Posterior cingulate gyrus (tissue), 11 donors: Measurements from ENCODE around the gene HCRTR1.
A peak's percentile ranks its signal among the peaks of the same experiment; 100 is the strongest.

Experiments used
- DNase-seq, 10 donors: peaks; one replicate each; pipeline versions ENCODE4 v3.0.0 to v3.0.0-alpha.2; 2020 to 2021; ENCODE audit warnings: mixed read lengths in 3 of 10
- intact Hi-C: fragments of 100-400 bp; cut with DNase I; formaldehyde crosslinking; loops from one replicate; pipeline ENCODE4 v1.15.1; 2023

HCRTR1 gene

DNA sequence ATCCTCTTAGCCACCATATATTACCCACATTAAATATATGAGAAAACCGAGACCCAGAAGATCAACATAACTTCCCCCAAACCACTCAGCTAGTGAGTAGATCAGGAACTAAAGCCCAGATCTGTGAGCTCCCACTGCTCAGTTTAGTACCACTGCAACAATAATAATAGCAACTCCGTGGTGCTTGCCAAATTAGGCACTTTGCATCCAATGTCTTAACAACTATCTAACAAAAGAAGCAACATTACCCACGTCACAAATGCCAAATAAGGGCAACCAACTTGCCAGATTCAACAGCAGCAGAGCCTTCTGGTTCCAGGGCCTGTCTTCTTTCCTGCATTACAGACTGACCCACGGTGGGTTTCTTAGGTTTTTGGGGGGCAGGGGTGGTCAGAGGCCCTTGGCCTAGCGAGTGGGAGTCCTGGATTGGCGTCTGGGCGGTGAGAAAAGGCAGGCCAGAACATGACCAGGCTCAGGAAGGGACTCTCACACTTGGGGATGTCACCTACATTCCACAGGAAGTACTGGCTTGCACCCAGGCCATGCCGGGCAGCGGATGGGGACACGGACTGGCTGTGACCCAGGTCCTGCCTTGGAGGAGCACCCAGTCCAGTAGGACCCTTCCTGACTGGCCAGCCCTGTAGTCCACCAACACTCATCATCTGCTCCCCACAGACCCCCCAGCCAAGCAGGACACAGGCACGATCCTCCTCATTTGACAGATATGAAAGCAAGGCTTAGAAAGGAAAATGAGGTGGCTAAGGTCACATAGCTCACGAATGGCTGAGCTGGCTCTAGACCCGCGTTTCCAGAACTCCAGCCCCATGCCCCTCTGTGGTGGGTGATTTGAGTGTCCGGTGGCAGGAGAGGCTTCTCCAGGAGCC is 4.6 kb downstream of the HCRTR1 start:
- DNase-seq, result peak in 1 of 10 donors; percentile 86
- intact Hi-C loops, result no loop called here

DNA sequence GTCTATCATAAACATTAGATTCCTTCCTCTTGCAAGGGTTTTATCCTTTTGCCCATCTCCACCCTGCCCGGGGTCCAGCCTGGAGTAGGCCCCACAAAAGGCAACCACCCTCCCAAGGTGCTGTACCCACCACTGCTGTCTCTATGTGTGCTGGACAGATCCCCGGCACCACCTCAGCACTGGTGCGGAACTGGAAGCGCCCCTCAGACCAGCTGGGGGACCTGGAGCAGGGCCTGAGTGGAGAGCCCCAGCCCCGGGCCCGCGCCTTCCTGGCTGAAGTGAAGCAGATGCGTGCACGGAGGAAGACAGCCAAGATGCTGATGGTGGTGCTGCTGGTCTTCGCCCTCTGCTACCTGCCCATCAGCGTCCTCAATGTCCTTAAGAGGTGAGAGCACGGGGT is 5.9 kb downstream of the HCRTR1 start:
- intact Hi-C loops, result no loop called here
- DNase-seq, result peak in 1 of 10 donors; percentile 62

DNA sequence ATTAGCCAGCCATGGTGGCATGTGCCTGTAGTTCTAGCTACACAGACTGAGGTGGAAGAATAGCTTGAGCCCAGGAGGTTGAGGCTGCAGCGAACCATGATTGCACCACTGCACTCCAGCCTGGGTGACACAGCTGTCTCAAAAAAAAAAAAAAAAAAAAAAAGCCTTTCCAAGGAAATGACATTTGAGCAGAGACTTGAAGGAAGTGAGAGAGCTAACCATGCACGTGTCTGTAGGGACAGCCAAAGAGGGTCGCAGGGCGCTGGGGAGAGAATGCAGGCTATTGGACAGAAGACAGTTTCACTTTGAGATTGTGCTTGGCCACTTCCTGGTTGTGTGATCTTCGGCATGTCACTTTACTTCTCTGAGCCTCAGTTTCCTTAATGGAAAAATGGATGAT is 6.8 kb downstream of the HCRTR1 start:
- peak in 1 of 10 donors; percentile 43 for DNase-seq
- intact Hi-C loops, result no loop called here

GRCh38 chr1:31624731-31625514 is 7.4 kb downstream of the HCRTR1 start:
- intact Hi-C loops, result no loop called here
- DNase-seq, result peak in 1 of 10 donors; percentile 61

DNA sequence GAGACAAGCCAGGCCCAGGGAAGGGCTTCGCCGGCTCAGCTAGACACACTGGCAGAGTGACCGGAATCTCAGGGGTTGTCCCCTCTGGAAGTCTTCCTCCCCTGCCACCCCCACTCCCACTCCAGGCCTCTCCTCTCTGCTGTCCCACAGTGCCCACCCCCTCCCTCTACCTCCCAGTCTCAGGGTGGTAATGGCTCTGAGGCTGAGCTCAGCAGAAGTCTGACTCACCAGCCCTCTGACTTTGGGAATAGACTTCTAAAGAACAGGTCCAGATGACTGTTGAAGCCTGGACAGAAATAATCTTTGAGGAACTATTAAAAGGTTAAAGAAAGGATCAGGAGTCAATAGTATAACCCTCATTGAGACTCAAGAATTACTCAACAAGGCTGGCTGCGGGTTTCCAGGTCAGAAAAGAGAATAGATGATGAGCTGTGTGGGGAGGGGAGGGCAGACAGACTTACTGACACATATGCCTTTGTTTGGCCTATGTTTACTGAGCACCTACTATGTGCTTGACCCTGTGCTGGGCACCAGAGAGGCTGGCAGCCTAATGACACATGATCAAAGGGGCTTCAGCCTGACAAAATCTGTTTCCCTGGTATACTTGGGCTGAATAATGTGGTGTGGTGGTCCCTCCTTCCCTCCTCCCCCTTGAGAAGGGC is 8.2 kb downstream of the HCRTR1 start:
- intact Hi-C loops, result no loop called here
- DNase-seq, result peak in 1 of 10 donors; percentile 20

- intact Hi-C loops, result no loop called here
- peak in 8 of 10 donors; percentile 41 to 91 (median 59) for DNase-seq
Observed at GRCh38 chr1:31626223-31627207, 9.0 kb downstream of the HCRTR1 start.

- intact Hi-C loops, result no loop called here
- peak in 2 of 10 donors; percentile 63 to 89 for DNase-seq
Observed at GRCh38 chr1:31627301-31627929, 9.9 kb downstream of the HCRTR1 start.

- intact Hi-C loops, result no loop called here
Observed at GRCh38 chr1:31627930-31628559, 10.6 kb downstream of the HCRTR1 start.

GRCh38 chr1:31628931-31629556 is 11.6 kb downstream of the HCRTR1 start:
- intact Hi-C loops, result no loop called here
- DNase-seq, result peak in 1 of 10 donors; percentile 30

More at GRCh38 chr1:31627930-31628559, 10.6 kb downstream of the HCRTR1 start:
- DNase-seq, result peak in 4 of 10 donors; percentile 16 to 84 (median 32)

DNA sequence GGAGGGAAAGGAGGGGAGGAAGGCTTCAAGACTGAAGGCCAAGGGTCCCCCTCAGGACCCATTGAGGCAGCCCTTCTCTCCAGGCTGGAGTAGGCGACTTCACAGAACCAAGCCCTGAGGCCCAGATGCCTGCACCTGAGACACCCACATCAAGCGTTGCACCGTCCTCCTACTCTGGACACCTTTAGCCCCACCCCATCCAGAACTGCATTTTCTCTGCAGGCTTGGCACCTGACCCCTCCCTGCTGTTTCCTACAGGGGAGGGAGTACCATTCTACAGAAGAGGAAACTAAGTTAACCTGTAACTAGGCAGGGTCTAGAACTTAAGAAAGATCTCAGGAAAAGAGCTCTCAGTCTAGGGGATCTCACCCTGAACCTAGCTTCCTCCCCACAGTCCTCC is 15.2 kb downstream of the HCRTR1 start:
- intact Hi-C loops, result no loop called here
- DNase-seq, result peak in 1 of 10 donors; percentile 12

DNA sequence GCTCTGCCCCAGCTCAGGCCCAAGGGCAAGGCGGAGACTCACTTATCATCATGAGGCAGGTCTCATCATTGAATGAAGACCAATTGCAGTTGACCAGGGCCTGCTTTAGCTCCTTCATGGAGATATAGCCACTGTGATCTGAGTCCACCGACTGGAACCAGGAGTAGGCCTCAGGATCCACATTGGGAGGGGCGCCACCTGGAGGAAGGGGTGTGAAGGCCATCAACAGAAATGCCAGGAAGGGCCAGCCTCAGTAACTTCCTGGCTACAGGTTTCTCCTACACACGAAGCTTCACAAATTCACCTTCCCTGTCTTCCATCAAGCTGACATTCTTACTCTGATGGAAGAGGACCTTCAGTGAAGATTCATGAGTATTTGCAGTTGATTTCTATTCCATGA is 15.6 kb downstream of the HCRTR1 start:
- peak in 1 of 10 donors; percentile 57 for DNase-seq
- intact Hi-C loops, result no loop called here

DNA sequence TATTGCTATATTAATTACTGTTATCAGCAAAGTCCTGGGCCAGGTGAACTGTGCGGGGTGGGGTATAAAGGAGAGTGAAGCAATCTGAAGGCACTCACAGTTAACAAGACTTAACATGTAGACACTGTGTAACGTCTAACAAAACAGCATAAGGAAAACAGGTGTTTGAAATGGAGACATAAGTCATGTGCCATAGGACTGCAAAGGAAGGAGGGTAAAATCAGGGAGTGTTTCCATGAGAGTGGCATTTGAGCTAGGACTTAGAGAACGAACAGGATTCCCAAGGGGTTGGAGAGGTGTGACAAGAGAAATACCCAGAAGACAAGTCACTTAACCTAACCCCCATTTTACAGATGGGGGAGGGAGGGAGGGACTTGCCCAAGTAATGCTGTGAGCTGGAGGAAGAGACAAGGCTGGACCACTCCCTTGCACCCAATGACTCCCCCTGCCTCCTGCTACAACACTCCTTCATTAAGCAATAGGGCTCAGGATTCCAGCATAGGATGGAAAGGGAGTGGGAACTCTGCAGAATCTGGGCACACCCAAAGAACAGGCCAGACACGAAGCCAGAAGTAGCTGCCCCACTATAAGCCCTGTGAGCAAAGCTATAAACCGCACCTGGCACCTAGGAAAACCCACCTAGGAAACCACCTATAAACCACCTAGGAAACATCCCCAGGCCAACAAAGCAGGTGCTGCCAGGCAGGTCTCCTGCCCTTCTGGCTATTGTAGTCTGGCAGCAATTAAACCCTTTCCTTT is 20.6 kb downstream of the HCRTR1 start:
- intact Hi-C loops, result no loop called here
- DNase-seq, result peak in 1 of 10 donors; percentile 5

DNA sequence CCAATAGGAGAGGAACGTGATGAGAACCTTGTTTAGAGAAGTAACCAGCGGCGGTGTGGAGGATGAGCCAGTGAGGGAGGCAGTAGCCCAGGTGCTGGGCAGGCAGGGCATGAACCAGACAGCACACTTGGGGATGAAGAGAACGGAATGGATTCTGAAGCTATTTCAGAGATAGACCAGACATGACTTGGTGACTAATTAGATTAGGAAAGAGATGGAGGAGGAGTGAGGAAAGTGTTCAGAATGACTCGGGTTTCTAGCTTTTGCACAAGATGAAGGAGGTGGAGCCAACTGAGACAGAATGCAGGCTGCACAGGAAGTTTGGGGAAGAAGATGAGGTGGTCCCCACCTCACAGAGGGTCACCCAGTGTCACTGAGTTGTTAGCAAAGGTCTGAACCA is 22.1 kb downstream of the HCRTR1 start:
- peak in 1 of 10 donors; percentile 2 for DNase-seq
- intact Hi-C loops, result no loop called here

DNA sequence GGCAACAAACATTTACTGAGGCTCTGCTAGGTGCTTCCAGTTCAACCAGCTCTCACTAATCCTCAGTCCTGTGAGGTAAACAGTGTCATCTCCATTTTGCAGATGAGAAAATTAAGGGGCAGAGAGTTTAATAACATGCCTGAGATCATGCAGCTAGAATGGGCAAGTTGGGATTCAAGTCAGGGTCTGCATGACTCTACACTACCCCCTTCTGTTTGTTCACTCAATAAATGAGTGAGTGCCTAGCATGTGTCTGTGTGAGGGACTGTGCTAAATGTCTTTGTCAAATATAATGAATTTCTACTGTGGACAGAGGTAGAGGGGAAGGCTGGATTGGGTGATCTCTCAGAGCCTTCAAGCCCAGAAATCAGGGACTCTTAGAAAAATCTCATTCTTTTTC is 22.7 kb downstream of the HCRTR1 start:
- DNase-seq, result no peak
- intact Hi-C loops, result no loop called here

DNA sequence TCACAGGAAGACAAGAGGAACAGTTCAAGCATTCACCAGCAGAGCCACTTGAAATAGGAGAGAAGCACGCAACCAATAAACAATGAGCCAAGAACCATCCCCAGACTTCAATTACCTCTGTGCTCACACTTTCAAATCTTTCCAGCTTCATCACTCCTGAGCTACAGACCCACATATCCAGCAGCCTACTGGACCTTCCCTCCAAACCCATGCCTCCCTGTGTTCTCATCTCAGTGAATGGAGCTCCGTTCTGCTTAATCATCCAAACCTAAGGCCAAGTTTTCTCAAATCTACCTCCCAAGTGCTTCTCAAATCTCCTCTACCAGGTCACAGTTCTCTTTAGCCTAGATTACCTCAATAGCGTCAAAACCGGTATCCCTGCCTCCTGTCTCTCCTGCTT is 23.5 kb downstream of the HCRTR1 start:
- DNase-seq, result no peak
- intact Hi-C loops, result no loop called here

GRCh38 chr1:31642366-31642765 is 24.9 kb downstream of the HCRTR1 start:
- DNase-seq, result peak in 1 of 10 donors; percentile 11
- intact Hi-C loops, result no loop called here

DNA sequence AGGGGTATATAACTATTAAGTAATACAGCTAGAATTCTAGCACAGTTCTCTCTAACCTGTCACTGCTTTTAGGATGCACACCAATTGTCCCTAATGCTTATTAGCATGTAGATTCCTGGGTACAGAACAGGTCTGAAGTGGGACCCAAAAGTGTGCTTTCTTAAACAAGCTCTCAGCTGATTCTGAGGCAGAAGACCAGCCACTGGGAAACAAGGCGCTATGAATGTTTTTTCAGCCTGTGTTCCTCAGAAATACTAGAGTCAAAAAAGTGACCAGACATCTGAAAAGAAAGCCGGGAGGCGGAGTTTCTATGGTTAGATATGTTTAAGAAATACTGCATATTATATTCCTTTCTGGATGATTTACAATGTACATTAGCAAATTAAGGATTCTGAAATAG is 25.4 kb downstream of the HCRTR1 start:
- DNase-seq, result no peak
- intact Hi-C loops, result no loop called here
